ENCODE measurements around the gene SDR42E1. TPM values are rescaled to one million over a fixed set of nuclear protein-coding genes. Genes with fewer than 3 reads are reported as not detected.
"Not testable (repeated sequence)": the region's sequence is repeated elsewhere in the genome, so short reads cannot be mapped to it uniquely, and the experiment has no call there.

SDR42E1 gene
- polyA plus RNA-seq, 2 of the 4 experiments (the other 2 are of a cell fraction), result 1.7 to 5.2 TPM

DNA sequence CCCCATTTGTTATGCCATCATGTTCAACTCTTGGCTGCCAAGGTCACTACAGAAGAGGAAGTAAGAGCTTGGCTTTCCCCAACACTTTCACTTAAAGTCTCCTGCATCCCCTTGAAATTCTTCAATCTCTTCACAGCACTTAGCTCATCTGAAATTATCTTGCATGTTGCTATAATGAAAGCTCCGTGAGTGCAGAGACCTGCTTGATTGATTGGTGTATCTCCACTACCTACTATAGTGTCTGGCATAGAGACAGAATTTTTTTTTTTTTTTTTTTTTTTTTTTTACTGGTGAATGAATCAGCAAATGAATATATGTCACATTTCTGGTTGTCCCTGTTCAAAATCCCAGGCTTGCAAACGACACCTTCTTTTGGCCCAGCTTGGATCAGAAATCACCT lies 1.9 kb upstream of the SDR42E1 start:
- POLR2A ChIA-PET, result no interaction called here
- no peak for DNase-seq (ENCODE audit: low read depth in 1 of 2, low spot score in 1 of 2)
- CTCF ChIA-PET, result interaction anchor here (0.7 kb wide), 1 partner anchor 251 kb away, joined by 4 read pairs; no protein-coding TSS in a partner anchor
- ATAC-seq, result no peak
- no peak for FAIRE-seq
- 19% methylated on average over 2 of the region's 2 CpGs for WGBS (ENCODE audit: missing lambda C conversion rate)
- Histone ChIP-seq H3K27ac (no peak overlapping the region), H3K4me3 (no peak overlapping the region), H3K4me1 (no peaks in the 10 kb centered on the region), H3K4me2 (no peak overlapping the region), H3K9me3 (peaks cover 35% of the 10 kb centered on the region)
- TF ChIP-seq JUNB (IDR thresholded peaks at IDR 0.05) (no peak), EHF (CRISPR knock-in tag; IDR thresholded peaks at IDR 0.05) (no peak), CEBPB (IDR thresholded peaks at IDR 0.05) (no peak), ELK1 (IDR thresholded peaks at IDR 0.05; ENCODE audit: low read depth, low read length) (no peak), EHMT2 (IDR thresholded peaks at IDR 0.05; ENCODE audit: low read depth) (no peak), NR3C1 (IDR thresholded peaks at IDR 0.05) (no peak), BHLHE40 (IDR thresholded peaks at IDR 0.05; ENCODE audit: low read depth, low read length) (no peak), HOXB5 (CRISPR knock-in tag; IDR thresholded peaks at IDR 0.05) (no peak), RAD21 (conservative IDR thresholded peaks at IDR 0.05 in 1 of 2, IDR thresholded peaks at IDR 0.05 in 1 of 2) (no peak), ZNF302 (CRISPR knock-in tag; IDR thresholded peaks at IDR 0.05) (no peak), BCL3 (IDR thresholded peaks at IDR 0.05) (no peak)
- TF ChIP-seq, protein P1, sequence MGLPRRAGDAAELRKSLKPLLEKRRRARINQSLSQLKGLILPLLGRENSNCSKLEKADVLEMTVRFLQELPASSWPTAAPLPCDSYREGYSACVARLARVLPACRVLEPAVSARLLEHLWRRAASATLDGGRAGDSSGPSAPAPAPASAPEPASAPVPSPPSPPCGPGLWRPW (IDR thresholded peaks at IDR 0.05), result no peak
- TF ChIP-seq, protein P2, sequence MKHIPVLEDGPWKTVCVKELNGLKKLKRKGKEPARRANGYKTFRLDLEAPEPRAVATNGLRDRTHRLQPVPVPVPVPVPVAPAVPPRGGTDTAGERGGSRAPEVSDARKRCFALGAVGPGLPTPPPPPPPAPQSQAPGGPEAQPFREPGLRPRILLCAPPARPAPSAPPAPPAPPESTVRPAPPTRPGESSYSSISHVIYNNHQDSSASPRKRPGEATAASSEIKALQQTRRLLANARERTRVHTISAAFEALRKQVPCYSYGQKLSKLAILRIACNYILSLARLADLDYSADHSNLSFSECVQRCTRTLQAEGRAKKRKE (CRISPR knock-in tag; IDR thresholded peaks at IDR 0.05; ENCODE audit: low read depth), result no peak

DNA sequence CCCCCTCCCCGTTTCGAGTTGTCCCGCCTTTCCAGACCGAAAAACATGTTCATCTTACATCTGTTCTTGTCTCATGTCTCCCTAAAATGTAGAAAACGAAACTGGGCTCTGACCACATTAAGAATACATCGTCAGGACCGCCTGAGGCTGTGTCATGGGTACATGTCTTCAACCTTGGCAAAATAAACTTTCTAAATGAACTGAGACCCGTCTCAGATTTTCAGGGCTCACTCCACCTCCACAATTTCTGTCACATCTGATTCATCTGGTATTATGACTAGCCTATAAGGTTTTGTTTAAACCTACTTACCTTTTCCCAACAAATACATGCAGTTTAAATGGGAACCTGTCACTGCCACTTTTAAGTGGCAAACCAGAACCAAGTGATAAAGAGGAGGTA lies 621 bp downstream of the SDR42E1 start:
- 54% methylated on average over 8 of the region's 8 CpGs for WGBS (ENCODE audit: missing lambda C conversion rate)
- H3K4me3 ChIP-seq, result peak overlapping the region; percentile 52
- no peaks in the 10 kb centered on the region for H3K4me1 ChIP-seq
- ChIA-PET CTCF (interaction anchor here (2.5 kb wide), 1 partner anchor 13 kb away, joined by 6 read pairs; no protein-coding TSS in a partner anchor), POLR2A (no interaction called here)
- DNase-seq (ENCODE audit: low read depth in 1 of 2, low spot score in 1 of 2) (no peak), ATAC-seq (no peak), FAIRE-seq (no peak)
- TF ChIP-seq KDM5A (IDR thresholded peaks at IDR 0.05) (no peak), SREBF2 (IDR thresholded peaks at IDR 0.05) (no peak), E2F6 (IDR thresholded peaks at IDR 0.05; ENCODE audit: borderline replicate concordance, low read depth) (no peak), ESRRA (IDR thresholded peaks at IDR 0.05; ENCODE audit: borderline replicate concordance, low read length) (no peak), FOXS1 (CRISPR knock-in tag; IDR thresholded peaks at IDR 0.05) (no peak)
- peak overlapping the region; percentile 46 to 78; a peak in 5 of 6 replicates for H3K27ac ChIP-seq
- peaks cover 33% of the 10 kb centered on the region for H3K9me3 ChIP-seq
- peak overlapping the region; percentile 58 for H3K4me2 ChIP-seq

GRCh38 chr16:82009789-82010188 lies 1.5 kb downstream of the SDR42E1 start:
- POLR2A ChIA-PET, ATAC-seq: not testable (repeated sequence)
- CTCF ChIA-PET, result interaction anchor here (2.5 kb wide), 1 partner anchor 12 kb away, joined by 6 read pairs; no protein-coding TSS in a partner anchor

More at GRCh38 chr16:82009789-82010188, 1.5 kb downstream of the SDR42E1 start:
- FAIRE-seq; H3K4me1 ChIP-seq; H3K4me2 ChIP-seq; H3K4me3 ChIP-seq; DNase-seq (ENCODE audit: low read depth in 1 of 2, low spot score in 1 of 2); H3K27ac ChIP-seq: not testable (repeated sequence)
- WGBS (ENCODE audit: missing lambda C conversion rate), result 70% methylated on average over 4 of the region's 4 CpGs
- peaks cover 25% of the 10 kb centered on the region for H3K9me3 ChIP-seq
